HG02678 (cell line): ENCODE measurements around the gene CAST.

Experiments used
- ATAC-seq: cut with Tn5 transposase; IDR thresholded peaks from one replicate; pipeline ENCODE4 v1.9.1; 2021; ENCODE audit warnings: mild to moderate bottlenecking, moderate library complexity; ENCODE audit not compliant: unreplicated experiment

The CAST gene

GRCh38 chr5:96709152-96709821 is 47.1 kb downstream of the CAST start:
- ATAC-seq: no peak

DNA sequence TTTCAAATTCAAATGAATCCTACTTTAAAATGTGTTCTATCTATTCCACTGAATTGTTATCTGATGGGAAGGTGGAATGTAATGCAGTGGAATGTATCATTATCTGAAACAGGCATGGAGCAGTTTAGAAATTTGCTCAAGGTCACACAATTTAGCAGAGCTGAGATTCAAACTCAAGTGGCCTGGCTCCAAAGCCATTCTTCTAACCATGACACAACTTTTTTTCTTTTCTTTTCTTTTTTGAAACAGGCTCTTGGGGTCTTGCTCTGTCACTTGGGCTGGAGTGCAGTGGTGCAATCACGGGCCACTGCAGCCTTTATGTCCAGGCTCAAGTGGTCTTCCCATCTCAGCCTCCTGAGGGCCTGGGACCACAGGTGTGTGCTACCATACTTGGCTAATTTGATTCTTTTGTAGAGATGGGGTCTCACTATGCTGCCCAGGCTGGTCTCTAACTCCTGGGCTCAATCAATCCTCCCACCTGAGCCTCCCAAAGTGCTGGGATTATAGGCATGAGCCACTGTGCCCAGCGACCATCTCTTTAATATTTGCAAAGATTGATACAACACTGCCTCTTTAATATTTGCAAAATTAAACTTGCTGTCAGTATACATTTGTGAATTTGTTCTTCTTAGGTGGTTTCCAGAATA is 50.0 kb downstream of the CAST start:
- no peak for ATAC-seq

GRCh38 chr5:96714450-96714849 is 52.3 kb downstream of the CAST start:
- no peak for ATAC-seq

- ATAC-seq: peak; percentile 48
Observed at GRCh38 chr5:96714951-96715451, 52.8 kb downstream of the CAST start.

- ATAC-seq: no peak
Observed at GRCh38 chr5:96716007-96716406, 53.8 kb downstream of the CAST start.

DNA sequence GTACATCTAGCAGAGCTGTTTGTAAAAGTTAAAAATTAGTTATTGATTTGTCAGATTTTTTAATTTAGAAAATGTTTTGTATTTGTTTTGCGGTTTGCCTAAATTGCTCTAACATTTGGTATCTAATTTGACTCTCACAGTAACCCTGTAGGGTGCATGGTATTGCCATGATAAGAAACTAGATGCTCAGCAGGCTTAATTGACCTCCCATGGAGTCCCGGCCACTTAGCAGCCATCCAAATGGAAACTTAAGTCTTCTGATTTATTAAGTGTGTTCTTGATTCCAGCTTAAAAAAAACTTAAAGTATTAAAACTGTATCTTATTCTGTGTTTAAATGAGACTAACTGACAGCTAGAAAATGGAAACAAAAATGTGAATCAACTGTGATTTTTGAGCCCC is 54.5 kb downstream of the CAST start:
- no peak for ATAC-seq

DNA sequence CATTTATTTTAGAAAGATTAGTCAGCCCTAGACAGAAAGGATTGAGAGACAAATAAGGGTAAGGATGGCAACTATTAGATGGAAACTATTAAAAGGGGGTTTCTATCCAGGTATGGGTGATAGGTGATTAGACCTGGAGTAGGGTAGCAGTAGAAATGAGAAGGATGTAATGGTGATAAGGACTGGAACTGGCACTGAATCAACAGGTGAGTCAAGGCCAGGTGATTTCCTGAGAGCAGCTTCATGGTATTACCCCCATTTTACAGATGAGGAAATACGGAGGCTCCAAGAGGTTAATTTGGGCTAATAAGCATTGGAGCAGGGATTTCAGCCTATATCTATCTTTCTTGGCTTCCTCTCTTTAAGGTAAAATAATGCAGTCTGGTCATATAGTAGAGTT is 55.7 kb downstream of the CAST start:
- ATAC-seq: no peak

DNA sequence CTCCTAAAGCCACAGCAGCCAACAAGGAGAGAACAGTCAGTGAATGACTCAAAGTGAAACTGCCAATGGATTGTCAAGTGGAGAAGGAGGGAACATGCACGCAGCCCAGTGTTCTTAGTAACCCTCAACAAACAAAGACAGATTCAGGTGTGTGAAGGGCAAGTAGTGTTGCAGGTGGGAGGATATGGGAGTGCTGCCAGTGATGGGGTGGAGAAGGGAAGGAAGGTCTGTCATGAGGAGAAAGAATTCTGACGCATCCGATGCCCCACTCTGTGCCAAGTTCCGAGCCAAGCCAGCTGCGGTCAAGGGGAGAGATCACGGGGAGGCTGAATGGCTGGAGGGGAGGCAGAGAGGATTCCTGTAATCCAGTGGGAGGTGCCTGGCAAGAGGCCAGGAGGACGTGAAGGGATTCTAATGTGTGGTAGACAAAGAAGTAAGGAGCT is 56.5 kb downstream of the CAST start:
- no peak for ATAC-seq

- no peak for ATAC-seq
Observed at GRCh38 chr5:96720408-96720807, 58.2 kb downstream of the CAST start.

DNA sequence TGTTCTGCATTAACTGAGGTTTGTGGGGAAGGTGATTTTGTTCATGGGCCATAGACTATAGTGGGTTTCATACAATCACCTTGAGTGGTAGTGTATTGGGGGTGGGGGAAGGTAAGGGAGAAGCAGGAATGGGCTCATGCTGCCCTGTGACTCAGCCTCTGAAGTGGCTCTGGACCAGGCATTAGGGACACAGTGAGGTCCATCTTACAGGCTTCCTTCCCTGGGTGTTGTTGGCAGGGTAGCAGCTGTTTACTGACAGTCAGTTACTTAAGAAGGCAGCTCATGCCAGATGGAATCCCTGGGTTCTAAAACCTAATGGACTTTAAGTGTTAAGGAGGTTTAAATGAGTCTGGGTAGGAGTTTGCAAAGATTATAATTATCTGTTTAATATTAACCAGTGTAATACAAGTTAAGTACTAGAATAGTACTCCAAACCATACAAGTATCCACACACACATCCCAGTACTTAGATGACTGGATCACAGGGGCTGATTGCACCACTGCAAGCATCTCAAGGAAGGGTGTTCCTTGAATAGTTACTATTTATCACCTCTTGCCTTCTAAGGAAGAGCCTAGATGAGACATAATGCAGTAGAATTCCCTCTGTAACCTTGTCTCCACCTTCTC is 59.3 kb downstream of the CAST start:
- no peak for ATAC-seq

DNA sequence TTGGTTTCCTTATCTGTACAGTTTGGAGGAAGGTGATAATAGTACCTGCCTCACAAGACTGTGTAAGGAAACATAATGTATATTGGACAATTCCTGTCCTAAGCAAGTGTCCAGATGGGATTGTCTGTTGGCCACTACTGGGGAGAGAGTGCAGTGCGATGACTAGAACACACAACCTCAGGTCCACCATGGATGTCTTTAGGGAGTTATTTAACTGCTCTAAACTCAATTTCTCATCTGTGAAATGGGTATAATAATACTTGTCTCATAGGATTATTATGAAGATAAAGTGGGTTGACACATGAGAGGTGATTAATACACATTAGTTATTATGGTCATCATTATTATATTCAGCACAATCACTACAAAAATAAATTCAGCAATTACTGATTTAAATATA is 63.1 kb downstream of the CAST start:
- ATAC-seq: no peak

DNA sequence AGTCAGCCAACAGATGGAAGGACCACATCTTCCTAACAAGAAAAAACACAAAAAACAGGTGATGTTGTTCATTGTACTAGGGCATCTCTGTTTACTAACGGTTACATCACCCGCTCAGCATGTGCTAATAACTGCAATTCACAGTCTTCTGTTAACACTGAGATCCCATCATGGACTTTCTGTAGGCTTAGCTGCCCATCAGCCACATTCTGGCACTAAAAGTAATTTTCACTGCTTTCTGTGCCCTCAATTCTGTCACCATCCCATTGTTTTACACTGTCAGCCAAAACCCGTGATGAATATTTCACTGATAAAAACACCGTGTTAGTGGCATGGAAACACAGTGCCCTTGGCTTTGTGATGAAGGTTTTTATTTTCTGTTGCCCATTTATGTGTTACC is 64.6 kb downstream of the CAST start:
- ATAC-seq: no peak

DNA sequence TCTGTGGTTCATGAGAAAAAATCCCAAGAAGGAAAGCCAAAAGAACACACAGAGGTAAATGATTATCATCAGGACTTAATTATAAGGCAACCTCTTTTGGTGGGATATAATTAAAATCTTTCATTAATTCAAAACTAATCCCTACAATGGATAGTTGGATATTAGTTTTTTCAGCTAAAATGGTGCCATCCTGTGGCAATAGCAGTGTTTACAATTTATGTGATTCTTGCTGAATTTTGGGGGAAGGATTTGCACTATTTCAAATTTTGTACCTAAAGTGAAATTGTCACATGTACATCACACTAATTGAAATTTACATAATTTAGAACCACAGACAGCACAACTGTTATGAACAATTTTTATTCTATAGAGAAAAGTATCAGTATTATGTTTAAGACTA is 67.0 kb downstream of the CAST start:
- ATAC-seq: no peak

DNA sequence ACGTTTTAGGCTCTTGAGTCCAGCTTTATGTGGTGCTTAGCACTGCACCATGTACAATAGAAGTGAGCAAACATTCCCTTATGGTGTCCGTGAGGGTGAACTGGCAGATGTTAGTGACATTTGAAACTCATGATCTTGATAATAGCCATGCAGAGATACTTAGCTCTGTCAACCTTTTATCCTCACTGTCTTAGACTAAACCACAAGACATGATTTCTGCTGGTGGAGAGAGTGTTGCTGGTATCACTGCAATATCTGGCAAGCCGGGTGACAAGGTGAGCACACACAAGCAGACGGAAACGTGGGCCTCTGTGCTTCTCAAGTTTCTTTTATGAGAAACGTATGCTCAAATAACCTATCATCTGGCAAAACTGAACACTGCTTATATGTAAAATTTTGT is 68.4 kb downstream of the CAST start:
- no peak for ATAC-seq

DNA sequence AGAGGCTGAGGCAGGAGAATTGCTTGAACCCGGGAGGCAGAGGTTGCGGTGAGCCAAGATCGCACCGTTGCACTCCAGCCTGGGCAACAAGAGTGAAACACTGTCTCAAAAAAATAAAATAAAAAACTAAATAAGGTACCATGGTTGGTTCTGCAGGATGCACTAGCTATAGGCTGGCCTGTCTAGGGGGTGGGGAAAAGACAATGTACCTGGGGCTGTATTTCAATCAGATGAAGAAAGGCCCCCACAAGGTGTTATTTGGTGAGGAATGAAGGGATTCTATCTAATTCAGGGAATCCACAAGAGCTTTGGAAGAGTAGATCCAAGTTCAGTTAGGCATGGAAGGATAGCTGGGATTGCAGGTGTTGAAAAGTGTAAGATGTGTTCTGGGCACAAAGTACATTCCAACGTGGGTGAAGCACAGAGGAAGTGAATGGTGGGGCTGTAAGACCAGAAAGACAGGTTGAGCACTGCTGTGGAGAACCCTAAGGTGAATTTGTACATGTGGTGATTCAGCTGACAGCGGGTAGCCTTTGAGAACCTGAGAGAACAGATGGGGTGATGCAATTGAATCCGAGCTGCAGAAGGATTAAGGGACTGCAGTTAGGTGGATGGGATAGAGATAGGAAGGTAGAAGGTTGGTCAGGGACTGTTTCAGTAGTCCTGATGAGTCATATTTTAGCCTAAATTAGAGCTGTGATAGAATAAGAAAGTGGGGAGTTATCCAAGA is 71.8 kb downstream of the CAST start:
- ATAC-seq: no peak

DNA sequence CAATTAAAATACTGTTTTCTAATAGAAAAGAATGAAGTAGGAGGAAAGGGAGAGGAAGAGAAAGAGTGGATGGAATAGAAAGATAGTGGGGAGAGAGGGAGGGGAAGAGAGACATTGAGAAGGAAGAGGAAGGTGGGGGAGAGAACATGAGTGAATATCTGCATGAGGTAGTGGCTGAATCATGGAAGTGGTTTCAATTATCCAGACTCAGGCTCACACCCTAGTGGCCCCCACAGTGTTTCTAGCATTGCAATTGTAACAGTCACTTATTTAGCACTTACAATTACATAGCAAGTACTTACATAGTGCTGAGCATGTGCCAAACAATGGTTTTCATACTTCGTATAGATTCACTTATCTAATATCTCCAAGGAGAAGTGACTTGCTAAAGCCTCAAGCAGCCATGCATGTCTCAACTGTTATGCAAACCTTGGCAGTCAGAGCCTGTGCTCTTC is 72.7 kb downstream of the CAST start:
- no peak for ATAC-seq

DNA sequence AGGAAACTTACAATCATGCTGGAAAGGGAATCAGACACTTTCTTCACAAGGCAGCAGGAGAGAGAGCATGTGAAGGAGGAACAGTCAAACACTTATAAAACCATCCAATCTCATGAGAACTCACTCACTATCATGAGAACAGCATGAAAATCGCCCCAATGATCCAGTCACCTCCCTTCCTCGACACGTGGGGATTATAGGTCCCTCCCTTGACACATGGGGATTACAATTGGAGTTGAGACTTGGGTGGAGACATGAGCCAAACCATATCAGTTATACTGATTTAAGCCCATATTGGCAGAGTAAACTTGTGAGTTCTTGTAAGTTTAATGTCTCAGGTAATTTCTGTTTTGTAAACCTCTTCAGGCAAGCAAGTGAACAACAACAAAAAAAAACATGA is 74.8 kb downstream of the CAST start:
- ATAC-seq: no peak

DNA sequence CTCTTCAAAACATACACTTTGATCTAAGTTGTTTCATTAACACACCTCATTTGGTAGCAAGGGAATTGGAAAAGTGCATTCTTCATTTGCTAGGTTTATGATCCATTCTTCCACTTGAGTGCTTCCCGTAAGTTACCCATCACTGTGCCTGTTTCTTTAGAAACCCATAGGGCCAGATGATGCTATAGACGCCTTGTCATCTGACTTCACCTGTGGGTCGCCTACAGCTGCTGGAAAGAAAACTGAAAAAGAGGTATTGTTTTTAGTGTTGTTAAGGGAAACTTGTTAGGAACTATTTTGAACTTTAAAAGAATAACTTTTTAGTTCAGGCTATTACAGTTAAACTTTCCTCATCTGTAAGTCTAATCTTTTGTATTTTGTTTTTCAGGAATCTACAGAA is 78.9 kb downstream of the CAST start:
- ATAC-seq: no peak

DNA sequence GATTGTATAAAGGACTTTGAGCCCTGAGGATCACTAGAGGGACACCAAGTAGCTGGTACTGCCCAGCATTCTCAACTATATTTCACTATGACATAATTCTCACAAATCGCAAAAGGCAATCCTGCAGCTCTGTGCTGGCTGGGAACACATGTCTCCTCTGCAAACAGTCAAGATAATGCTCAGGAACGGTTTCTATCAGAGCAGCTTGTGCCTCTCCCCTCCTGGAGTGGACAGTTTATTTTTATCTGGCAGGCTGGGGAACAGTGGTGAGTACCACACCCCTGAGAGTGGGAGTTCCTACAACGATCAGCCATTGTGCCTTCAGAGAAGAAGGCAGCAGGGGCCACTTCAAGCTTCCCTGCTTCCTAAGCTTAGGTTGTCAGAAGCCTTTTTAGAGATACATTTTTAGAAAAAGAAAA is 79.7 kb downstream of the CAST start:
- no peak for ATAC-seq

DNA sequence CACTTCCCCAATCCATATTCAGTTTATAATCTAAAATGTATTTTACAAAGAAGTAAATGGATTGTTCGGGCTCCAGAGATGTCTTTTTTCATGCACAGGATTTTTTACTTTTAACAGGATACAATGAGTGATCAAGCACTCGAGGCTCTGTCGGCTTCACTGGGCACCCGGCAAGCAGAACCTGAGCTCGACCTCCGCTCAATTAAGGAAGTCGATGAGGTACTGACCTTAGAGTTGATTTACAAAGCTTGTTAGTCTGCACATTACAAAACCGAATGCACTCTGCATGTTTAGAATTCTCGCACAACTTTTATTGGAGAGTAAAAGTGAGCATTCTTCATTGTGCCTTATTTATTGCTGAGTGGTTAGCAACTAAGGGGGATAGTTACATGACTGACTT is 80.4 kb downstream of the CAST start:
- no peak for ATAC-seq

DNA sequence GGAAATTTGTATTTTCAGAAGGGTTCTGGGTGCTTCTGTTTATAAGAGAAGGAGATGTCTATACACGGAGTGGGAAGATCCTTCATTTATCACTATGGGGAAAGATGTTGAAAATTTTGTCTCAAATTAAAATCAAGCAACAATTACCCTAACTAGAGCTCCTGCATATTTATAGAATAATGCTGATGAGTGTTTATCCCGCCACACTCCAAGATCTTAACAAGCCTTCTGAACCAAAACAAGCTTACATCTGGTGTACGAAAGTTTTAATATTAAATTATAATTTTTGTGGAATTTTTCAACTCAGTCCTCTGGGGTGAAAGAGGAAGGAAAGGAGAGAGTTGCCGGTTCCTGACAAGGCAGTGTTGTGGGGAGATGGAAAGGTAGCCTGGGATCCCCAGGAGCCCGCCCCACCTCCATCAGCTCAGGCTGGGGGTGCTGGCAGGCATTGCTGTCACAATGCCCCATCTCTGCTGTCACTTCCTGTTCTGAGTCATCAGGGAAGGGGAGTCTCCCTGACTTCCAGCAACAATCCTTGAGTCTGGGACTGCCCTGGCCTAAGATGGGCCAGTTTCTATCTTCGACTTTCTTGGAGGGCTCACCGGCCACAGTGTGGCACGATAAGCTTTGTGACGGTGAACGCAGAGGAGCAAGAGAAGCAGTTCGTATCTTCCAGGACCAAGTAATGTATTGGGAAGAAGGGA is 81.0 kb downstream of the CAST start:
- ATAC-seq: no peak
